Measurements from ENCODE around the gene LSM10.

The LSM10 gene

GRCh38 chr1:36390411-36390810 is 7.3 kb downstream of the LSM10 start:
- no peak for TF ChIP-seq CTCF (IDR thresholded peaks at IDR 0.05; ENCODE audit: low read depth, low read length)
- no peak for DNase-seq (ENCODE audit: extremely low read depth, low read depth)

- DNase-seq (ENCODE audit: extremely low read depth, low read depth) = no peak
- TF ChIP-seq CTCF (IDR thresholded peaks at IDR 0.05; ENCODE audit: low read depth, low read length) = no peak
These were observed 7.7 kb downstream of the LSM10 start for GRCh38 chr1:36389999-36390398.

GRCh38 chr1:36389261-36389660 is 8.4 kb downstream of the LSM10 start:
- TF ChIP-seq CTCF (IDR thresholded peaks at IDR 0.05; ENCODE audit: low read depth, low read length) = no peak
- DNase-seq (ENCODE audit: extremely low read depth, low read depth) = no peak

GRCh38 chr1:36387141-36387949 is 10.4 kb downstream of the LSM10 start:
- TF ChIP-seq CTCF (IDR thresholded peaks at IDR 0.05; ENCODE audit: low read depth, low read length) = no peak
- peak; percentile 61 for DNase-seq (ENCODE audit: extremely low read depth, low read depth)

- no peak for TF ChIP-seq CTCF (IDR thresholded peaks at IDR 0.05; ENCODE audit: low read depth, low read length)
- peak; percentile 99 for DNase-seq (ENCODE audit: extremely low read depth, low read depth)
These were observed 11.2 kb downstream of the LSM10 start for GRCh38 chr1:36386265-36387140.

- TF ChIP-seq CTCF (IDR thresholded peaks at IDR 0.05; ENCODE audit: low read depth, low read length) = no peak
These were observed 12.1 kb downstream of the LSM10 start, which contains the start of gene STK40 for GRCh38 chr1:36385410-36386264. TSS of gene STK40 (minus strand) at chr1:36385924. CDS start at chr1:36361332, 24,592 bp downstream.

More at GRCh38 chr1:36385410-36386264, 12.1 kb downstream of the LSM10 start, which contains the start of gene STK40:
- peak; percentile 100 for DNase-seq (ENCODE audit: extremely low read depth, low read depth)
